ENCODE data around the gene ATPAF1. TPM values are rescaled to one million over a fixed set of nuclear protein-coding genes. Genes with fewer than 3 reads are reported as not detected.
"Not testable (repeated sequence)": the region's sequence is repeated elsewhere in the genome, so short reads cannot be mapped to it uniquely, and the experiment has no call there.

Gene ATPAF1
- total and polyA plus RNA-seq, 2 experiments from 2014 or later: 46.3 to 66.3 TPM

DNA sequence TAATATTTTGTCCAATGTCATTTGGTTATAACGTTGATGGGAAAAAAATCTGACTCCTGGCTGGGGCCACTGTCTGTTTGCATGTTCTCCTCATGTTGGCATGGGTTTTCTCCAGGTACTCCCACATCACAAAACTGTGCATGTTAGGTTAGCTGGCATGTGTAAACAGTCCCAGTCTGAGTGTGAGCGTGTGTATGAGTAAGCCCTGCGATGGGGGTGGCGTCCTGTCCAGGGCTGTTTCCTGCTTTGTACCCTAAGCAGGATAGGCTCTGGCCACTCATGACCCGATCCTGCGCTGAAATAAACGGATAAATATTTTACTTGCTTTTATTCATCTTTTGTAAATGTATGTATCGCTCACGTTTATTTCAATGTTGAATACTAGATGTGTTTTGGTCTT is 37.2 kb upstream of the ATPAF1 start:
- H3K27ac ChIP-seq: no peak overlapping the region
- in situ Hi-C loops (cut with MboI): no loop called here
- no peaks in the 10 kb centered on the region for H3K9me2 ChIP-seq (ENCODE audit: insufficient read depth)
- H3K79me2 ChIP-seq (ENCODE audit: insufficient read depth): peaks cover 23% of the 10 kb centered on the region
- no peak overlapping the region for H3K4me2 ChIP-seq (ENCODE audit: unreplicated experiment)
- no peak for TF ChIP-seq EZH2 (IDR thresholded peaks at IDR 0.05; ENCODE audit: insufficient read depth, poor library complexity, severe bottlenecking)
- no peak for TF ChIP-seq EZH2phosphoT487 (IDR thresholded peaks at IDR 0.05; ENCODE audit: insufficient read depth, low read depth)
- DNase-seq: no peak
- no peaks in the 10 kb centered on the region for H3K27me3 ChIP-seq (replicated peaks; ENCODE audit: insufficient read depth)
- no peaks in the 10 kb centered on the region for H3F3A ChIP-seq (ENCODE audit: insufficient read depth)
- no peaks in the 10 kb centered on the region for H3K4me1 ChIP-seq (ENCODE audit: insufficient read depth)
- peaks cover 38% of the 10 kb centered on the region for H3K36me3 ChIP-seq (ENCODE audit: low read depth)
- no peak overlapping the region for H2AFZ ChIP-seq
- WGBS, 2 experiments (ENCODE audit: low coverage in 1 of 2, low lambda C conversion rate in 2 of 2, missing lambda C conversion rate in 2 of 2): 89 to 91% methylated on average over 9 of the region's 9 CpGs
- no peak overlapping the region for H3K9ac ChIP-seq
- H3K4me3 ChIP-seq: no peak overlapping the region
- H3K9me3 ChIP-seq (ENCODE audit: low read depth): no peaks in the 10 kb centered on the region
- no peaks in the 10 kb centered on the region for H4K20me1 ChIP-seq (ENCODE audit: insufficient read depth)

- in situ Hi-C loops (cut with MboI): no loop called here
- H3K36me3 ChIP-seq (ENCODE audit: low read depth): peaks cover 38% of the 10 kb centered on the region
Observed at GRCh38 chr1:46703927-46704641, 35.9 kb upstream of the ATPAF1 start.

DNA sequence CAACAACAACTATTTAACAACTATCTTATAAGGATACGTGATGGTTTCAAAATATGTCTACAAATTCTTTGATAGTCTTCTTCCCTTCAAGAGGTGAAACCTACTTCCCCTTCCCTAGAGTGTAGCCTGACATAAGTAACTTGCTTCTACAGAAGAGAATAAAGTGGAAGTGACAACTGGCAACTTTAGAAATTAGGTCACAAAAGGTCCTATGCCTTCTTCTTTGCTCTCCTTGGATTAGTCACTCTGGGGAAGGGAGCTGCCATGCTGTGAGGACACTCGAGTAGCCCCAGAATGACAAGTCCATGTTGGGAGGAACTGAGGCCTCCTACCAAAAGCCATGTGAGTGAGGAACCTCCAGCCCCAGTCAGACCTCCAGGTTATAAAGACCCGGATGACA is 31.5 kb upstream of the ATPAF1 start:
- in situ Hi-C loops (cut with MboI): no loop called here
- TF ChIP-seq EZH2phosphoT487 (IDR thresholded peaks at IDR 0.05; ENCODE audit: insufficient read depth, low read depth): no peak
- no peak for TF ChIP-seq EZH2 (IDR thresholded peaks at IDR 0.05; ENCODE audit: insufficient read depth, poor library complexity, severe bottlenecking)
- peaks cover 29% of the 10 kb centered on the region; the same call in 1 of the 2 replicates for H3K36me3 ChIP-seq (ENCODE audit: low read depth)

More at GRCh38 chr1:46703927-46704641, 35.9 kb upstream of the ATPAF1 start:
- Histone ChIP-seq H3K4me3 (no peak overlapping the region), H3F3A (ENCODE audit: insufficient read depth) (no peaks in the 10 kb centered on the region), H3K4me1 (ENCODE audit: insufficient read depth) (no peaks in the 10 kb centered on the region), H3K27me3 (replicated peaks; ENCODE audit: insufficient read depth) (no peaks in the 10 kb centered on the region), H3K9ac (no peak overlapping the region), H3K79me2 (ENCODE audit: insufficient read depth) (peaks cover 21% of the 10 kb centered on the region), H4K20me1 (ENCODE audit: insufficient read depth) (no peaks in the 10 kb centered on the region), H3K4me2 (ENCODE audit: unreplicated experiment) (no peak overlapping the region), H3K9me3 (ENCODE audit: low read depth) (no peaks in the 10 kb centered on the region), H3K9me2 (ENCODE audit: insufficient read depth) (no peaks in the 10 kb centered on the region), H2AFZ (no peak overlapping the region), H3K27ac (no peak overlapping the region)
- no peak for TF ChIP-seq EZH2phosphoT487 (IDR thresholded peaks at IDR 0.05; ENCODE audit: insufficient read depth, low read depth)
- TF ChIP-seq EZH2 (IDR thresholded peaks at IDR 0.05; ENCODE audit: insufficient read depth, poor library complexity, severe bottlenecking): no peak
- 96 to 97% methylated on average over 3 of the region's 3 CpGs for WGBS, 2 experiments (ENCODE audit: low coverage in 1 of 2, low lambda C conversion rate in 2 of 2, missing lambda C conversion rate in 2 of 2)
- no peak for DNase-seq

DNA sequence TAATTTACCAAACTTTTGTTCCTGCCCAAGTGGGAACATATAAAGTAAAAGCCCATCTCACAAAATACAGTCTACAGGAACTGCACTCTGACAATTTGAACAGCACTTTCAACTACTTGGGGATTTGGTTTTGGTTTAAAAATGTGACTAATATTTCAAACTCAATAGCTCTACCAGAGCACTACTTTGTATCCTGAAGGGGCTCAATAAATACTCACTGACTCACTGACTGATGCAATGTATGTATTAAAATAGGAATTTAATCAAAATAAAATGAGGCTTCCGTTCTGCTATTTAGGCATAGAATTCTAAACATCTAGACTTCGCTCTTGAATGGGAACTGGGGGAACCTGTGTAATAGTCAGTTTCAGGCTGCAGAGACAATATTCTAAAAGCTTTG is 28.9 kb upstream of the ATPAF1 start:
- in situ Hi-C loops (cut with MboI): no loop called here

More for the DNA sequence above, 31.5 kb upstream of the ATPAF1 start:
- H3K4me3 ChIP-seq: no peak overlapping the region
- DNase-seq: no peak
- H2AFZ ChIP-seq: no peak overlapping the region
- H3K9ac ChIP-seq: no peak overlapping the region
- H3F3A ChIP-seq (ENCODE audit: insufficient read depth): no peaks in the 10 kb centered on the region
- no peaks in the 10 kb centered on the region for H3K9me3 ChIP-seq (ENCODE audit: low read depth)
- H3K27ac ChIP-seq: no peak overlapping the region
- no peaks in the 10 kb centered on the region for H3K27me3 ChIP-seq (replicated peaks; ENCODE audit: insufficient read depth)
- no peaks in the 10 kb centered on the region for H4K20me1 ChIP-seq (ENCODE audit: insufficient read depth)
- no peaks in the 10 kb centered on the region for H3K9me2 ChIP-seq (ENCODE audit: insufficient read depth)
- no peak overlapping the region for H3K4me2 ChIP-seq (ENCODE audit: unreplicated experiment)
- WGBS, 2 experiments (ENCODE audit: low coverage in 1 of 2, low lambda C conversion rate in 2 of 2, missing lambda C conversion rate in 2 of 2): 34 to 43% methylated on average over 3 of the region's 3 CpGs
- H3K4me1 ChIP-seq (ENCODE audit: insufficient read depth): no peaks in the 10 kb centered on the region
- peaks cover 48% of the 10 kb centered on the region for H3K79me2 ChIP-seq (ENCODE audit: insufficient read depth)

DNA sequence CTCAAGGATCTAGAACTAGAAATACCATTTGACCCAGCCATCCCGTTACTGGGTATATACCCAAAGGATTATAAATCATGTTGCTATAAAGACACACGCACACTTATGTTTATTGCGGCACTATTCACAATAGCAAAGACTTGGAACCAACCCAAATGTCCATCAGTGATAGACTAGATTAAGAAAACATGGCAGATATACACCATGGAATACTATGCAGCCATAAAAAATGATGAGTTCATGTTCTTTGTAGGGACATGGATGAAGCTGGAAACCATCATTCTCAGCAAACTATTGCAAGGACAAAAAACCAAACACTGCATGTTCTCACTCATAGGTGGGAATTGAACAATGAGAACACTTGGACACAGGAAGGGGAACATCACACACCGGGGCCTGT is 26.5 kb upstream of the ATPAF1 start:
- H3F3A ChIP-seq (ENCODE audit: insufficient read depth); H3K9me3 ChIP-seq (ENCODE audit: low read depth); H4K20me1 ChIP-seq (ENCODE audit: insufficient read depth); H3K4me3 ChIP-seq; H3K9me2 ChIP-seq (ENCODE audit: insufficient read depth); H3K4me2 ChIP-seq (ENCODE audit: unreplicated experiment); H3K4me1 ChIP-seq (ENCODE audit: insufficient read depth); H3K27me3 ChIP-seq (replicated peaks; ENCODE audit: insufficient read depth); H2AFZ ChIP-seq; in situ Hi-C loops (cut with MboI); H3K27ac ChIP-seq; DNase-seq; H3K9ac ChIP-seq: not testable (repeated sequence)
- Histone ChIP-seq H3K36me3 (ENCODE audit: low read depth) (peaks cover 29% of the 10 kb centered on the region), H3K79me2 (ENCODE audit: insufficient read depth) (peaks cover 49% of the 10 kb centered on the region)
- 95 to 100% methylated on average over 3 to 4 of the region's 4 CpGs for WGBS, 2 experiments (ENCODE audit: low coverage in 1 of 2, low lambda C conversion rate in 2 of 2, missing lambda C conversion rate in 2 of 2)

More for the DNA sequence above, 28.9 kb upstream of the ATPAF1 start:
- Histone ChIP-seq H3K9ac (no peak overlapping the region), H3K4me3 (no peak overlapping the region), H3K4me1 (ENCODE audit: insufficient read depth) (no peaks in the 10 kb centered on the region), H3K4me2 (ENCODE audit: unreplicated experiment) (no peak overlapping the region), H2AFZ (no peak overlapping the region), H3K36me3 (ENCODE audit: low read depth) (peaks cover 19% of the 10 kb centered on the region; the same call in 1 of the 2 replicates), H3F3A (ENCODE audit: insufficient read depth) (no peaks in the 10 kb centered on the region), H3K9me3 (ENCODE audit: low read depth) (no peaks in the 10 kb centered on the region), H4K20me1 (ENCODE audit: insufficient read depth) (peaks cover 3% of the 10 kb centered on the region; the same call in 1 of the 2 replicates), H3K79me2 (ENCODE audit: insufficient read depth) (peaks cover 51% of the 10 kb centered on the region), H3K9me2 (ENCODE audit: insufficient read depth) (no peaks in the 10 kb centered on the region), H3K27me3 (replicated peaks; ENCODE audit: insufficient read depth) (no peaks in the 10 kb centered on the region), H3K27ac (no peak overlapping the region)
- WGBS, 2 experiments (ENCODE audit: low coverage in 1 of 2, low lambda C conversion rate in 2 of 2, missing lambda C conversion rate in 2 of 2): 96 to 97% methylated on average over 2 of the region's 2 CpGs
- TF ChIP-seq EZH2 (IDR thresholded peaks at IDR 0.05; ENCODE audit: insufficient read depth, poor library complexity, severe bottlenecking) (no peak), EZH2phosphoT487 (IDR thresholded peaks at IDR 0.05; ENCODE audit: insufficient read depth, low read depth) (no peak)
- peak; percentile 24 for DNase-seq

All from GM23248 (cell line).